GM19468 (cell line): Measurements from ENCODE around the gene CMSS1.

ENCODE experiments used
- ATAC-seq: cut with Tn5 transposase; IDR thresholded peaks from one replicate; pipeline ENCODE4 v1.9.1; 2021; ENCODE audit warnings: mild to moderate bottlenecking, moderate library complexity, moderate number of reproducible peaks; ENCODE audit not compliant: unreplicated experiment; ENCODE audit errors: extremely low read depth

Gene CMSS1

DNA sequence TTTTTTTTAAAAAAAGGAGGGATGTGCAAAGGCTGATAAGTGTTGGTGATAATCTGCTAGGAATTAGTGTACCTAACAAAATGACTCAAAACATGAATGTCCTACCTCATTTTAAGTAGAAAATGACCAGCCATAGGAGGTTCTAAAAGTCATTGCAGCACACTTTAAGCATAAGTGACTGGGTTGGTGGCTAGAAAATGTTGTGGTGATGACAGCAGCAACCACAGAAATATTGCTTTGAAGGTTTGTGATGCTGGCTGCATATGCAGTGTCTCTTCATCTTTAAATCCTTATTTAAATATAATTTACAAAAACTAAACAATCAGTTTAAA is 55.2 kb downstream of the CMSS1 start:
- ATAC-seq: peak; percentile 19

- no peak for ATAC-seq
These were observed 55.8 kb downstream of the CMSS1 start for GRCh38 chr3:99873269-99874102.

GRCh38 chr3:99874237-99875002 is 56.8 kb downstream of the CMSS1 start:
- ATAC-seq: no peak

GRCh38 chr3:99875581-99875928 is 57.9 kb downstream of the CMSS1 start:
- ATAC-seq: no peak

GRCh38 chr3:99875929-99876841 is 58.5 kb downstream of the CMSS1 start:
- peak; percentile 90 for ATAC-seq

DNA sequence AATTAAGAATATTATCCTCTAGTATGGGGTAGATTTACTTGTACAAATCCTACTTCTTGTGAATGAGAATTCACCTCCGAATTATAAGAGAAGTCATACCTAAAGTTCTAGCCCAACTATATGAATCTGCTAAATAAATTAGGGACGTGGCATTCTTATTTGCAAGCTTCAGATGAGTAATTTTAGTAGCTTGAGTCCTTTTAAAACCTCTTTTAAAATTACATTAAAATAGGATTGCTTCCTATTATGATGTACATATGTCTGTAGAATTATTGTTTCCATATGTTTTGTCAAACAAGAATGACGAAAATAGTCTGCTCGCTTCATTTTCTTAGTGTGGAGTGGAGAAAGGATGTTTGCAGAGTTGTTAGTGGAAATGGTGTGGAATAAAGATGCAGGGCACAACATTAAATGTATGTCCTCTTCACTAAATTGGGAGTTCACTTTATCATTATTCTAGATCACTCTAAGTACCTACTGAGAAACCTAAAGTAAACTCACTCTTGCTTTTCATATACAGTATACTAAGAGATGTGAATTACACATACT is 59.4 kb downstream of the CMSS1 start:
- ATAC-seq: no peak

DNA sequence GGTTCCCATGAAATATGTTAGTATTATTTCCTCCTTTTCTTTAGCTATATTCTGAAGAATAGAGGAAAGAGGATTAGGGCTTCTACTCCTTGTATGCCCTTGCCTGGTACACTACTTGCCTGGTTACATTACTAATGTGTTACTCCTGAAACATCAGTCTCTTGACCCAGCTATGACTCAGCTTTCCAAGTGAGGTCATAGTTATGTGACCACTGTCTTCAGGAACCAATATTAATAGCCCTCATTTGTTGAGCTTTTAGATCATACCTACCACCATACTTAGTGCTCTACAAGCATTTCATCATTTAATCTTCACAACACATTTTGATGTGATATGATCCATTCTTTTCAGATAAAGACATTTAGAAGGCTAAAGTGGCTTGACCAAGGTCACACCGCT is 60.3 kb downstream of the CMSS1 start:
- no peak for ATAC-seq

DNA sequence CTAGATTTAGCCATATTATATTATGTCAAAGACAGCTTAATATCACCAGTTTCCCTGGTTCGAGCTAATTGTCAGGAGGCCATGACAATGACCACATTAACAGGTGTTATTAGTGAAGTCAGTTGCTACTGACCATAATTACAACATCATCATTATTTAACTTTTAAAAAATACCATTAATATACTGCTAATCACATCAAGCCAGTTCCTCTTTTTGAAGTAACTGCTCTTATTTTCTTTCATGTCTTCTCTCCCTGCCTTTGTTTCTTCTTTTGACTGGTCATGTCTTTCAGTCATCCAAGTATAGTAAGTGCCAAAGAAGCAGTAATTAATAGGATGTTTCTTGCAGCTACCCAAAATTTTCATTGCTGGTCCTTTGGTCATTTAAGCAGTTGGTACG is 61.6 kb downstream of the CMSS1 start:
- no peak for ATAC-seq

DNA sequence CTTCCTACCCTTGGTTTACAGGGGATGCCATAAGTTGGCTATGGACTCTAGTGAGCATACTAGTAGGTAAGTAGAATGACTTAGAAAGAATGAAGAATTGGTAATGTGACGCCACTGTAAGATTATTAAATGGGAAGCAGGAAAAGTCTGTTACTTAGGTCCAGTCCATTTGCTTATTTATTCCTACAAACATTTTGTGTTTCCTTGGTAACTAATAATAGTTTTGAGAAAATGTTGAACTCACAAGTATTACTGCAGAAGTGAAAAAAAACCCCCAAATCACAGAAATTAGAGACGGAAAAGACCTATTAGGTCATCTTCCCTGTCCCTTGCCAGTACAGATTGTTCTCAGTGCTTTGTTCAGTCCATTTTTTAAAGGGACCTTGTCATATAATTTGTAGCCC is 63.5 kb downstream of the CMSS1 start:
- no peak for ATAC-seq

DNA sequence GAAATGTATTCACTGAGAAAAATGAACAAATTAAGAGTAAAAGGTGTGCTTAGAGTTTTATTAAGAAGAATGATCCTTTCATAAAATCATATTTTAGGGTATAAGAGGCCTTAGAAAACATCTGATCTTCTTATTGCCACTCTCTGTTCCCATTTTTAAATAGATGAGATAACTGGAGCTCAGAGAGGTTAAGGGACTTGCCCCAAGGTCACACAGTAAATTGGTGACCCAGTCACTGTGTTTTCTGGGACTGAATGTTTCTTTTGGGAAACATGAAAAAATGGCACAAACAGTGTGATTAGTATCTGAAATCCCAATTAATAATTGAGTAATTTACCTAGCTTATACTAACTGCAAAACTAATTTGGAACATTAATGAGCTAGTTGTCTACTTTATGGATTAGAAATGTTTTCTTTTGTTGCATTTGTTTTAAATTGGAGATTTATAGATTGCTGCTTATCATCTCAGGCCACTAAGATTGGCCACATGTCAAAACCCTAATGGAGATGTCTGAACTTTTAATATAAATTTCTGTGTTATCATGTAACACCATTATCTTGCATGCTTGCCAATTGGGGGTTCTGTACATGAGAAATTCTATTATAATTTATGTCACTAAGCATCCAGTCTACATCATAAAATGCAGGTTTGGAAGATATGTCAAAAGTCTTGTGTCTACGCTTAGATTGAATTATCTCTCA is 64.9 kb downstream of the CMSS1 start:
- ATAC-seq: no peak

GRCh38 chr3:99883138-99883461 is 65.4 kb downstream of the CMSS1 start:
- no peak for ATAC-seq

DNA sequence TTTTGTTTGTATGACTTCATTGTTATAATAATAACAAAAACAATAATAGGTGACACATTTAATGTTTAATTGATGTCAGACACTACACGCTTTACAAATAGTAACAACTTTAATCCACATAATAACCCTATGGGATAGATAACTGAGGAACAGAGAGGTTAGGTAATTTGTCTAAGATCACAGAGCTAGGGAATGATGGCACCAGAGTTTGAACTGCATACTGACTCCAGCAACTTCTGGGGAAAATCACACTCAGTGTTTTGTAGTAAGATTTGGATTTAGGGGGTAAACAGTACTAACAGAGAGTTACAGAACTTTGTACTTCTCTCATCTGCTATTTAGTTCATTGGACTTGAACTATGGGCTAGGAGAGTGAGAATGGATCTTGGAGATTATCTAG is 66.0 kb downstream of the CMSS1 start:
- ATAC-seq: no peak

DNA sequence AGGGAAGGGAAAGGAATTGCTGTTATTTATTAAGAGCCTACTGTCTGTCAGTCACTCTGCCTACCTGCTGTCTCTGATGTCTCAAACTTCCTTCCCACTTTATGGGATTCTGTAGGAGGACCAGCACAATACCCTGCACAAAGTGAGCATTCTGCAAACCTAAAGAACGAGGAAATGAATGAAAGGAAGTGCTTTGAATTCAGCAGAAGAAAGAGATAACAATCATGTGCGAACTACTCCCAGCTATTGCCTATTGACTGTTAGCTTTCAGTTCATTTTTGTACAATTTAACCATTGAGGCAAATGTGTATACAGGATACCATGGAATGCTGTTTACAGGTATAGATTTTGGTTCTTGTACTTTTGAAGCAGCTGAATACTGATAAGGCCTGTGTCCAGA is 66.8 kb downstream of the CMSS1 start:
- ATAC-seq: no peak

- ATAC-seq: no peak
These were observed 67.4 kb downstream of the CMSS1 start for GRCh38 chr3:99885085-99885484.

- no peak for ATAC-seq
These were observed 68.2 kb downstream of the CMSS1 start for GRCh38 chr3:99885851-99886250.

DNA sequence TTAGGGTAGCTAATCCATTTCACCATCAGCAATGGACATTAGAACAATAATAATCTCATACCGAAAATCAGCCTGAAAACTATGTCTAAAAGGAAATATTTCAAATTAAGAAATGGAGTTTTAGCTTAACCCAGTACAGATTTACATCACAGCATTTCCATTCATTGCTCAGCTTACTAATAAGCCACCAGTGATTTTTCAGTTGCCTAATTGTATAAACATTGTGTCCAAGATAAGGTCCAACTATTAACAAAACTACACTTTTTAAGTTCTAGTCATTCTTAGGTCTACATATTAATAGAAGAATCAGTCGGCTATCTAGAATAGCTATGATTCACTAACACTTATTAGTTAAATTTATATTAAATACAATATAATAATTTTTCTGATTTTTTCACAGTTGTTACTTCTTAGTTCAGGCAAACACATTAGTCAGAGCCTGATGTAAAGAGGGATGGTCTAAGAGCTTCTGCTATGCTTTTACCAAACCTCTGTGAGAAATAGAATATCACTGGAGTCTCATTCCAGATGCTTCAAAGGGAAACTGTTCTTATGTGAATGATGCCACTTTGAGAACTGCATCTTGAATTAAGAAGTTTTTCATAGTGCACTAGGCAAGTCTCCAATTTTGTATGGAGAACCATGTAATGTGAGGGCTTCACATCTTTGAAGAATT is 74.1 kb downstream of the CMSS1 start:
- ATAC-seq: no peak

DNA sequence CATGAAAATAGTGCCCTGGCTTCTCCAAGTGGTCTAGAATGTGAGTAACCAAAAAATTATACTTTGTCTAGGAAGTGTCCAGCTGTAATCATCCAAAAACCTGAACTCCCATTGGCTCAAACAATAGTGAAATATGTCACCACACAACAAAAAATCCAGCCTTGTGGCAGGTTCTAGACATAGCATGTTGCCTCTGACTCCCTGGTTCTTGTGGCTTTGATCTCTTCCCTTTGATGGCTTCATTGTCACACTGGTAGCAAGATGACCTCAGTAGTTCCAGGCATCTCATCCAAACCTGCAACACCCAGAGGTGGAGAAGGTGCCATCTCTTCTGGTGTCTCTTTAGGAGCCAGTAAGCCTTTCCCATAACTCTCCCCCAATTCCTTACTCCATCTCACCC is 74.7 kb downstream of the CMSS1 start:
- ATAC-seq: no peak

DNA sequence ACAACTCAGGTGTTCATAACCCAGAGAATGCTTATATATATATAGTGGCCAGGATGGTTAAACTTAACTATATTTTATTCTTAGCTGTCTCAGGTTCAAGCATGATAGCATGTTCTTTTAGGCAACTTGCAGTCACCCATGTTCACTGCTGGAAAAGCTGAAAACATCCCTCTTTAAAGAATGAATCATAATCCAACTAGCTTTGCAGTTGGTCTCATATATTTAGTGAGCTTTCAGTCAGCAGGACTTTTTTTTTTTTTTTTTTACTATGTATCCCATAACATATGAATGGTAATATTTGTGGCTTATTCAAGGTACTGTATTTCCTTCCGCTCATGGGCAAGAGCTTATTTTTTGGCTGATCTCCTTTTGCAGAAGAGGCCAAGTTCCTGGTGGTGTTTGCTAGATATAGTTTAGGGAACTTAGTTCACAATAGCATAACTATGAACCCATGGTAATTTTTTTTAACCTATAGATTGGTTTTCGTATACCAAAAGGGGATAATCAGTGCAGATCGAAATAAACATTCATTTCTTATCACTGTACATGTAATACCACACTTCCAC is 77.6 kb downstream of the CMSS1 start:
- ATAC-seq: no peak

DNA sequence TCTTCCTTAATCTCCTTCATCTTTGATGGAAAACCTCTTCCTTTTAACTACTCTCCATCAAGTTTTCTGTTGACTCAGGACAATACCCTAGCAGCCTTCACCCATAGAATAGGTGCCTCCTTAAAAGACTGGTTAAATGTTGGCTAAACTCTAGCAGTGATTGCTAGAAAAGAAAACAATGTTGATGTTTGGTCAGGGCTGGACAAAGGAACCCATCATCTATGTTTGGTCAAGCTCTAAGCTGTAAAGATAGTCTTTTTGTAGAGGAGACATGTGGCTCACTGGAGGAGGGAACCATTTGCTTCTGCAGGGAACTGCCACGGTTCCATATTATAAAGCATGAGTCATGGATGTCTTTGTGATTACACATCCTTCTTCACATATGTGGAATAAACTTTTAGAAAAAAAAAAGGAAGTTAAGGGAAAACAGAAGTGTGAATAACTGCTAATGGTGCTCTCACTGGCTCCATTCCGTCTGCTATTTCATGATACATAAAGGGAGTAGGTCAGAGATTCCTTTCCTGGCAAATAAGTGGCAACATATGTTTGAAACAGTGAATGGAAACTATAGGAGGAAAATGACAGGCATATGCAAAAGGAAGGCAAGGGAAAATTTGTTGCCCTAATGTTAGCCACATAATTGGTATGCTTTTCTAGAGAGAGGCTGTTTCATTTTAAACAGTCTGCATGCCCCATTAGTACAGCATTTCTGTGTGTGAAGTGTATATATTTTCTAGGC is 78.2 kb downstream of the CMSS1 start:
- ATAC-seq: no peak
